ENCODE data around the gene LAMA2. TPM values are rescaled to one million over a fixed set of nuclear protein-coding genes. Genes with fewer than 3 reads are reported as not detected.

LAMA2 gene
- total RNA-seq, 2 donors from 2014 or later: 111 to 217 TPM

- no peak overlapping the region for H3K27ac ChIP-seq
Measured at GRCh38 chr6:129555206-129555832, 672.4 kb downstream of the LAMA2 start.

GRCh38 chr6:129558248-129558647, 675.3 kb downstream of the LAMA2 start:
- DNase-seq (ENCODE audit: low spot score): no peak
- no peak for ATAC-seq (ENCODE audit: insufficient number of reproducible peaks, low FRiP score, low read depth)
- no peaks in the 10 kb centered on the region for H3K4me1 ChIP-seq (ENCODE audit: control insufficient read depth in 1 of 2, low read depth in 2 of 2)
- H3K4me3 ChIP-seq: no peak overlapping the region
- no peaks in the 10 kb centered on the region for H3K27me3 ChIP-seq (replicated peaks; ENCODE audit: insufficient read depth)
- no peak overlapping the region for H3K27ac ChIP-seq
- TF ChIP-seq, protein P1, sequence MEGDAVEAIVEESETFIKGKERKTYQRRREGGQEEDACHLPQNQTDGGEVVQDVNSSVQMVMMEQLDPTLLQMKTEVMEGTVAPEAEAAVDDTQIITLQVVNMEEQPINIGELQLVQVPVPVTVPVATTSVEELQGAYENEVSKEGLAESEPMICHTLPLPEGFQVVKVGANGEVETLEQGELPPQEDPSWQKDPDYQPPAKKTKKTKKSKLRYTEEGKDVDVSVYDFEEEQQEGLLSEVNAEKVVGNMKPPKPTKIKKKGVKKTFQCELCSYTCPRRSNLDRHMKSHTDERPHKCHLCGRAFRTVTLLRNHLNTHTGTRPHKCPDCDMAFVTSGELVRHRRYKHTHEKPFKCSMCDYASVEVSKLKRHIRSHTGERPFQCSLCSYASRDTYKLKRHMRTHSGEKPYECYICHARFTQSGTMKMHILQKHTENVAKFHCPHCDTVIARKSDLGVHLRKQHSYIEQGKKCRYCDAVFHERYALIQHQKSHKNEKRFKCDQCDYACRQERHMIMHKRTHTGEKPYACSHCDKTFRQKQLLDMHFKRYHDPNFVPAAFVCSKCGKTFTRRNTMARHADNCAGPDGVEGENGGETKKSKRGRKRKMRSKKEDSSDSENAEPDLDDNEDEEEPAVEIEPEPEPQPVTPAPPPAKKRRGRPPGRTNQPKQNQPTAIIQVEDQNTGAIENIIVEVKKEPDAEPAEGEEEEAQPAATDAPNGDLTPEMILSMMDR (IDR thresholded peaks at IDR 0.05): no peak
- H3K36me3 ChIP-seq: no peaks in the 10 kb centered on the region
- no peaks in the 10 kb centered on the region for H3K9me3 ChIP-seq

More at GRCh38 chr6:129555206-129555832, 672.4 kb downstream of the LAMA2 start:
- Histone ChIP-seq H3K36me3 (no peaks in the 10 kb centered on the region), H3K4me3 (no peak overlapping the region), H3K9me3 (no peaks in the 10 kb centered on the region), H3K27me3 (replicated peaks; ENCODE audit: insufficient read depth) (no peaks in the 10 kb centered on the region), H3K4me1 (ENCODE audit: control insufficient read depth in 1 of 2, low read depth in 2 of 2) (no peaks in the 10 kb centered on the region)
- no peak for ATAC-seq (ENCODE audit: insufficient number of reproducible peaks, low FRiP score, low read depth)
- TF ChIP-seq, protein P1 (IDR thresholded peaks at IDR 0.05): no peak
- DNase-seq (ENCODE audit: low spot score): no peak

GRCh38 chr6:129565366-129565765, 682.4 kb downstream of the LAMA2 start:
- TF ChIP-seq, protein P1 (IDR thresholded peaks at IDR 0.05): no peak
- no peaks in the 10 kb centered on the region for H3K4me1 ChIP-seq (ENCODE audit: control insufficient read depth in 1 of 2, low read depth in 2 of 2)
- ATAC-seq (ENCODE audit: insufficient number of reproducible peaks, low FRiP score, low read depth): no peak

GRCh38 chr6:129565811-129566210, 682.9 kb downstream of the LAMA2 start:
- no peak overlapping the region for H3K4me3 ChIP-seq
- DNase-seq (ENCODE audit: low spot score) (no peak), ATAC-seq (ENCODE audit: insufficient number of reproducible peaks, low FRiP score, low read depth) (no peak)
- no peaks in the 10 kb centered on the region for H3K27me3 ChIP-seq (replicated peaks; ENCODE audit: insufficient read depth)
- no peak overlapping the region for H3K27ac ChIP-seq
- TF ChIP-seq, protein P1 (IDR thresholded peaks at IDR 0.05): no peak
- H3K9me3 ChIP-seq: no peaks in the 10 kb centered on the region
- H3K36me3 ChIP-seq: no peaks in the 10 kb centered on the region
- H3K4me1 ChIP-seq (ENCODE audit: control insufficient read depth in 1 of 2, low read depth in 2 of 2): no peaks in the 10 kb centered on the region

More at GRCh38 chr6:129565366-129565765, 682.4 kb downstream of the LAMA2 start:
- DNase-seq (ENCODE audit: low spot score): no peak
- Histone ChIP-seq H3K4me3 (no peak overlapping the region), H3K9me3 (no peaks in the 10 kb centered on the region), H3K27ac (no peak overlapping the region), H3K27me3 (replicated peaks; ENCODE audit: insufficient read depth) (no peaks in the 10 kb centered on the region), H3K36me3 (no peaks in the 10 kb centered on the region)
